NCI-H524 treated with DMSO at 0.1 percent for 48 hours (cell line): ENCODE results near the gene PDK1.
"Not testable (repeated sequence)": the region's sequence is repeated elsewhere in the genome, so short reads cannot be mapped to it uniquely, and the experiment has no call there.

ENCODE experiments used
- DNase-seq: peaks from one replicate; lab custom pipeline; 2025; lab: John Stamatoyannopoulos, UW

PDK1 gene

GRCh38 chr2:172552547-172553291, 3.2 kb upstream of the PDK1 start:
- DNase-seq = no peak

GRCh38 chr2:172554352-172555271, 1.3 kb upstream of the PDK1 start:
- DNase-seq = no peak

GRCh38 chr2:172555272-172555521, 693 bp upstream of the PDK1 start:
- DNase-seq = no peak

GRCh38 chr2:172556284-172557033, 569 bp downstream of the PDK1 start:
- peak; percentile 3 for DNase-seq

- no peak for DNase-seq
Measured at GRCh38 chr2:172558372-172558771, 2.5 kb downstream of the PDK1 start.

- no peak for DNase-seq
Measured at GRCh38 chr2:172560721-172561120, 4.8 kb downstream of the PDK1 start.

- peak; percentile 71 for DNase-seq
Measured at GRCh38 chr2:172561270-172561669, 5.4 kb downstream of the PDK1 start.

- no peak for DNase-seq
Measured at GRCh38 chr2:172562298-172562697, 6.4 kb downstream of the PDK1 start.

- no peak for DNase-seq
Measured at GRCh38 chr2:172564376-172564775, 8.5 kb downstream of the PDK1 start.

- no peak for DNase-seq
Measured at GRCh38 chr2:172571245-172571644, 15.4 kb downstream of the PDK1 start.

- DNase-seq = no peak
Measured at GRCh38 chr2:172572981-172573380, 17.1 kb downstream of the PDK1 start.

- no peak for DNase-seq
Measured at GRCh38 chr2:172574965-172575364, 19.1 kb downstream of the PDK1 start.

- no peak for DNase-seq
Measured at GRCh38 chr2:172578054-172578453, 22.2 kb downstream of the PDK1 start.

- DNase-seq = no peak
Measured at GRCh38 chr2:172578860-172579512, 23.1 kb downstream of the PDK1 start.

GRCh38 chr2:172580544-172580943, 24.7 kb downstream of the PDK1 start:
- DNase-seq = no peak

GRCh38 chr2:172582656-172583055, 26.8 kb downstream of the PDK1 start:
- DNase-seq = no peak

- no peak for DNase-seq
Measured at GRCh38 chr2:172586245-172586891, 30.5 kb downstream of the PDK1 start.

GRCh38 chr2:172587231-172587630, 31.3 kb downstream of the PDK1 start:
- not testable (repeated sequence) for DNase-seq

- DNase-seq = no peak
Measured at GRCh38 chr2:172588931-172589330, 33.0 kb downstream of the PDK1 start.

- DNase-seq = not testable (repeated sequence)
Measured at GRCh38 chr2:172591386-172591785, 35.5 kb downstream of the PDK1 start.

- DNase-seq = not testable (repeated sequence)
Measured at GRCh38 chr2:172592190-172592589, 36.3 kb downstream of the PDK1 start.

- no peak for DNase-seq
Measured at GRCh38 chr2:172596776-172597175, 40.9 kb downstream of the PDK1 start.
